Erythroblast (primary cell): ENCODE data around the gene RAPGEF2.

ENCODE experiments used
- DNase-seq, 2 experiments: peaks; one replicate each; lab custom pipeline; 2025; lab: John Stamatoyannopoulos, UW
- GATA1 ChIP-seq: IDR thresholded peaks from 2 replicates; pipeline ENCODE4 v1.6.1; 2011; ENCODE audit warnings: low read depth, mild to moderate bottlenecking, control low read depth, low read length, moderate library complexity
- POLR2A ChIP-seq: IDR thresholded peaks from 2 replicates; pipeline ENCODE4 v1.6.1; 2011; ENCODE audit warnings: mild to moderate bottlenecking, low read length

The RAPGEF2 gene

DNA sequence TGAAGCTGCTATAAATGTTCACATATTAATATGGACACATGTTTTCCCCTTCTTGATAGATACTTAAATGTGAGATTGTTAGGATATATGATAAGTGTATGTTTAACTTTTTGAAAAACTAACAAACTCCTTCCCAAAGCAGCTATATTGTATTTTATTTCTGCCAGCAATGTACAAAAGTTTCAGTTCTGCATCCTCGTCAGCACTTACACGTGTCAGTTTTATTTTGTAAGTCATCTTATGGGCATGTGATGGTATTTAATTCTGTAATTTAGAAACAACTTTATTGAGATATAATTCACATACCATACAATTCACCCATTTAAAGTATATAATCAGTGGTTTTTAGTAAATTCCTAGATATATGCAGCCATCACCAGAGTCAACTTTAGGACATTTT, 31.6 kb downstream of the RAPGEF2 start:
- DNase-seq: no peak
- TF ChIP-seq GATA1 (no peak), POLR2A (no peak)

DNA sequence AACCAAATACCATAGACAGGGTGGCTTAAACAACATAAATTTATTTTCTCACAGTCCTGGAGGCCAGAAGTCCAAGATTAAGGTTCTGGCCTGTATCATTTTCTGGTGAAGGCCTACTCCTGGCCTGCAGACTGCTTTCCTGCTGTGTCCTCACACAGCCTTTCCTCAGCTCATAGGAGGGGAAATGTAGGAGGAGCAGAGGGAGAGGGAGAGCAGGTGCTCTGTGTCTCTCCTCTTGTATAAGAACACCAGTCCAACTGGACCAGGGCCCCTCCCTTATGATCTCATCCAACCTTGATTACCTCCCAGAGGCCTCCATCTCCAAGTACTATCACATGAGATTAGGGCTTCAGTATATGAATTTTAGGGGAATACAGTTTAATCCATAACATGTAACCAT, 34.3 kb downstream of the RAPGEF2 start:
- no peak for TF ChIP-seq GATA1
- TF ChIP-seq POLR2A: no peak
- peak; percentile 42 to 71 for DNase-seq

DNA sequence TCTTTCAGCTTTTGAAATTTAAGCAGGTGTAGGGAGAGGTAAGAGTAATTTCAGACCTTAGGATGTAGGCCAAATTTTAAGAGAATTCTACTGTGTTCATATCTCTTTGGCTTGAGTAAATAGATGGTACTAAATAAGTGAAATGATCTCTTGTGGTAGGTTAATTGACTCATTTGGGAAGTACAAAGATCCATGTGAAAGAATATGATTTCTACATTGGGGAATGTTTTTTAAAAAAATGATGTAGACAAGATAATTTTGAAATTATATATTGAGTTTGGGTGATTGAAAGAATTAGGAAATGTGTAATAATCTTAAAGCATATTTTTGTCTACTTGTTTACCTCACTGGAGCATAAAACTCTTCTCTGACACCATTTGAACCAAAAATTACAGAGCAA, 35.6 kb downstream of the RAPGEF2 start:
- no peak for TF ChIP-seq POLR2A
- TF ChIP-seq GATA1: no peak
- no peak for DNase-seq

DNA sequence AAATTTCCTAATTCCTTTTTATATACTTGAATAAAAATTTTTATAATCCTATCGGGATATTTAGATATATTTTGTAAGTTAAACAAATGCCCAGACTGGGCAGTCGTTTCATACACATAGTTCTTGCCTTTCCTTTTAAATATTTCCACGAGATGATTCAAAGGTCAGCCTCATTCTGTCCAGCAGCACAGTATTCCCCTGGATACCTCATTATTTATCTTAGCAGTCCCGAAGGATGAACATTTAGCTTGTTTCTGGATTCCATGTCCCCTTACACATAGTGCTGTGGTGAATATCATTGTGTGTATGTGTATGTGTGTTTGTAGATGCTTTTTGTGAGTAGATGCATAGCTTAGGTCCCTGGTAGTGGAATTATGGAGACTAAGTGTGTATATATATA, 38.3 kb downstream of the RAPGEF2 start:
- TF ChIP-seq POLR2A: no peak
- no peak for TF ChIP-seq GATA1
- DNase-seq: no peak

DNA sequence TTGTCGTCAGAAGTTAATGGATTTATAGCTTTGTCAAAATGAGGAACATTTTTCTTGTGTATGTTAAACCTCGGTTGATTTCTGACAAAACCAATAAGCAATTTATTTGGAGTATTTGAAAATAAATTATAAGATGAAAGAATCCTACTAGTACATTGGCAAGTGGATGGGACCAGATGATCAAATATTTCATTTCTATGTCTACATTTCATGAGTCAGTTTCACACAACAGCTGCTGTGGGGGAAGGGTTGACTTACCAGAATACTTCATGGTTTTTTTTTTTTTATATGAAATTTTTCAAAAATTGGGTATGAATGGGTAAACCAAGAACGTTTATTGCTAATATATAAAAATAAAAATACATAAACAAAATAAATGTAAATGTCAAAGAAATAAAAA, 39.4 kb downstream of the RAPGEF2 start:
- TF ChIP-seq POLR2A (no peak), GATA1 (no peak)
- peak; percentile 19 to 58 for DNase-seq

DNA sequence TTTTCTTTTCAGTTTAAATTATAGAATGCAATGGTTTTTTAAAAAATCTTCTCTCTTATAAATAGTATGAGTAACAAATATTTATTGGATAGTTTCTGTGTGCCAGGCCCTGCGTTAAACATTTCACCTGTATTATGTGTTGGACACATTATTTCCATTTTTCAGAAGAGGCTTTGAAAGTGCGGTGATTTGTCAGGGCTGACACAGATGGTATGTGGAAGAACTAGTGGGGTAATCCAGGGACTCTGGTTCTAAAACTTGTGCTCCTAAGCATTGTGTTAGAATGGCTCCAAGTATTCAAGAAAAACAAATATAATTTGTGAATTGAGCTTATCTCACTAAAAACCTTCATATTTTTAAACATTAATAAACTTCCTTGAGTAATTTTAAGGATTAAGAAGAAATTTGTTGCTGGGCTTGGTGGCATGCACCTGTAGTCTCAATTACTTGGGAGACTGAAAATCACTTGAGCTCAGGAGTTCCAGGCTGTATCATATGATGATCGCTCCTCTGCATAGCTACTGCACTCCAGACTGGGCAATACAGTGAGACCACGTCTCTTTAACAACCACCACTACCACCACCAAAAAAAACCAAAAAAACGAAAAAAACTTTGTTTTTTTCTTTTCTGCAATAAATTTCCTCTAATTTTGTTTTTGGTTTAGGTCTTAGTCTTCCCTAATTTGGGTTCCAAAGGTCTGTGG, 40.0 kb downstream of the RAPGEF2 start:
- TF ChIP-seq GATA1: no peak
- no peak for TF ChIP-seq POLR2A
- no peak for DNase-seq

DNA sequence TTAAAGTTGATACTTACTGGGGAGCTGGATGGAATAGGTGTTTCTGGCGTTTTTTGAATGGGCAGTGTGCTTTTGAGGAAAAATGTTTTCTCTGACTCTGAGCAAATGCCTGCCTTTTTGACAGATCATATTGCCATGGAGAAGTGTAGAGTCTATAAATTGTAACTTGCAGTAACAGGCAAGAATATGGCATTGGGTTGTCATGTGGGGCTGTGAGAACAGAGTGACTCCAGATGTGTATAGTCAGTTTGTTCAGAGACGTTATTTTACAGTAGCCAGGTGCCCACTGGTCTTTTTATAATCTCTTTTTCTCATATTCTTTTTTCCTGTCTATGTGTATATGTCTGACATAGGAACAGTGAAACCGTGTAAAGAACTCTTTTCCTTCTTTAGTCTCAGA, 40.8 kb downstream of the RAPGEF2 start:
- TF ChIP-seq GATA1: no peak
- TF ChIP-seq POLR2A: no peak
- no peak for DNase-seq

DNA sequence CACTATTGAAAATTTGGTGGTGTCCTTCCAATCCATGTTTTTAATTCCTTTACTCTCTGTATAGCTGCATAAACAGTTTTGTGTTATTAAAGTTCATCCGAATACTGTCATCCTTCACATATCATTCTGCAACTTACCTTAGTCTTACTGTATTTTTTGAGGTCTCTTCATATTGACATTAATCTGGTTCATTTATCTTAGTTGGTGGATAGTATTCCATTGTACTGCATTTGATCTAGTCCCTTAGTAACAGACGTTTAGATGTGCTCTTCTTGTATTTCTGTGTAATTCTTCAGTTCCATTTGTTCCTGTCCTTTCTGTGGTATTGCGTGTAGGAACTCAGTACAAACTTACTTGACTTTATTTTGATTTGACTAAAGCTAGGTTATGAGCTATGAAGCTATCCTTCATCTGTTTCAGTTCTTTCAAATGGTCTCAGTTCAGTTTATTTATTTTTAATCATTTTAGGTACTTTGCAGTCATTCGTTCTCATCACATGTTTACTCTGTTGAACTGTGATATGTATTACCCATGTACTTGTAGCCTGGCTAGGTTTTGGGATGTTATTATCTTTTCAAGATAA, 41.3 kb downstream of the RAPGEF2 start:
- DNase-seq: peak; percentile 32 to 52
- TF ChIP-seq GATA1 (no peak), POLR2A (no peak)

DNA sequence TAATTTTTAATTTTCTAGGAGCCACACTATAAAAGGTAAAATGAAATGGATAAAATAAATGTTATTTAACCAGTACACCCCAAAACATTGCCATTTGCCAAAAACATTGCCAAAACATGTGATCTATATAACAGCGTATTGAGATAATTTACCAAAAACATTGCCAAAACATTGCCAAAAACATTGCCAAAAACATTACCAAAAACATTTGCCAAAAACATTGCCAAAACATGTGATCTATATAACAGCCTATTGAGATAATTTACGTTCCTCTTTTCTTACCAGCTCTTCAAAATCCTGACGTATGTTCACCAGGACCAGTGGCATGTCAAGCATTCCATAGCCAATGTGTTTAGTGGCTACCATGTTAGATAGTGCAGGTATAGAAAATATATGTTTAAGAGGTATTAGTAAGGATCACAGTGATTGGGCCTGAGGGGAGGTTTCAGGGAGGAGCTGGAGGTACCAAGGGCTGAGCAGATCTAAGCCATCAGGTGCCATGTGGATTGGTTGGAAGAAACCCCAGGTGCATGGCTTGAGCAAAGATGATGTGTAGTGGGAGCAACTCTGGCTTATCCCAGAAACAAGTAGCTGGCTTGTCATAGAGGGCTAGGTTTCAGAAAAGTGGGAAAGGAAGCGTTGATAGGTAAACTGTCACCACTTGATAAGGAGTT, 42.6 kb downstream of the RAPGEF2 start:
- TF ChIP-seq POLR2A (no peak), GATA1 (no peak)
- DNase-seq: peak; percentile 64 to 75

DNA sequence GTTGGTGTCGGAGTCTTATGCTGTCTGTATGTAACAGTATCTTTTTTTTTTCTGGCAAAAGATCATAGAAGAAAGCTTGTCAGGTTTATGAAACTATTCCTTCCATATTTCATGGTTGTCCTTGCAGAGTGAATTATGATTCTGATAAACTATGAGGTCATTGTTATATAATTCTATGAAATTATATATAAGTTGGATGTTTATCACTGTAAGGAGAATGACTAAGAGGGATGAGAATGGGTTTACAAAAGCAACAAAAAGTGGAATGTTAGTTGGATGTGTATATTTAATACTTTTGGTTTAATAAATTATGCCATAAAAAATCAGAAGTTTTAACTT, 43.1 kb downstream of the RAPGEF2 start:
- no peak for DNase-seq
- no peak for TF ChIP-seq POLR2A
- TF ChIP-seq GATA1: no peak

DNA sequence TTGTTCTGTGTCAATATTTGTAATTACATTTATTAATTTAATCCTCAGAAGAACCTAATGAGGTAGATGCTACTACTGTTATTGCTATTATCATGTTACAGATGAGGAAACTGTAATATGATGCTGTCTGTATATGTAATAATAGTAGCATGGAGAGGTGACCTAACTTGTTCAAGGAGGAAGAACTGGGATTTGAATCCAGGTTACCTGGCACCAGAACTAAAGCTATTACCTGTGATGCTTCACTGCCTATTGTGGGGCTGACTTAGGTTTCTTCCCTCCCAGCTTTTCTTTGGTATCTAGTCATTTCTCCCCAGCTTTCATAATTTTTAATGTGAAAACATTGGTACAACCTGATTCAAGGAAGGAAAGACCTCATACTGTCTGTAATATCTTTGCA, 43.6 kb downstream of the RAPGEF2 start:
- DNase-seq: peak in 1 of 2 experiments; percentile 64

DNA sequence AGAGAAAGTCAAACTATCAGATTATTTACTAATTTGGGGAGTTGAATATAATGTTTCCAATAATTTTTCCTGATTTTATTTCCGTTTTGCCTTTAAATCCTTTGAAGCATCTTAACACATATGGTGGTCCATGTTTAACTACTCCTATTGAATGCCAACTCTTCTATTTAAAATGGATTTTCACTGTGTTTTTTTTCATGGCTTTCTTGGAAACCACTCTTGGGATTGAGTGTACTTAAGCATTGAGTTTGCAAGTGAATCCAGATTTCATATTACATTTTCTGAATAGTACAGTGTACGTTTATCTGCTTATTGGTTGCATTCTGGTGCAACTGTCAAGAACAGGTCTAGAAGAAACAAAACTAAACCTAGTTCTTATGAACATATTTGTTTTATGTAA, 45.6 kb downstream of the RAPGEF2 start:
- no peak for DNase-seq
- TF ChIP-seq GATA1: no peak

More for the DNA sequence above, 43.6 kb downstream of the RAPGEF2 start:
- TF ChIP-seq GATA1 (no peak), POLR2A (no peak)

DNA sequence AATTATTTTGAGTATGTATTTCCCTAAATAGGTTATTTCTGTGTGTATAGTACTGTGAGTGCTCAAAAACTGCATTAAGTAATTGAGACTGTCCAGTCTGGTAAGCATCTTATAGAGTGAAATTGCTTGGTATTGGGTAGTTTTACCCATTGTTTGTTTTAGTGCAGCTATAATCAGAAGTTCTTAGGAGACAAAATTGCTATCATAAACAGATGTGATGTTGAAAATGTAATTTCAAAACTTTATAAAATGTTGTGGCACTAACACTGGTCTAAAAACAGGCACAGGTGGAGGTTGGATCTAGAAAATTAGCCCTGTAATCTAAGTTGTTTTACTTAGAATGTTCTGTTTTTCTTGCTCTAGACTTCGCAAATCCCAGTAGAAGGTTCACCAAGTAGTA, 46.8 kb downstream of the RAPGEF2 start:
- no peak for DNase-seq
- TF ChIP-seq GATA1 (no peak), POLR2A (no peak)

DNA sequence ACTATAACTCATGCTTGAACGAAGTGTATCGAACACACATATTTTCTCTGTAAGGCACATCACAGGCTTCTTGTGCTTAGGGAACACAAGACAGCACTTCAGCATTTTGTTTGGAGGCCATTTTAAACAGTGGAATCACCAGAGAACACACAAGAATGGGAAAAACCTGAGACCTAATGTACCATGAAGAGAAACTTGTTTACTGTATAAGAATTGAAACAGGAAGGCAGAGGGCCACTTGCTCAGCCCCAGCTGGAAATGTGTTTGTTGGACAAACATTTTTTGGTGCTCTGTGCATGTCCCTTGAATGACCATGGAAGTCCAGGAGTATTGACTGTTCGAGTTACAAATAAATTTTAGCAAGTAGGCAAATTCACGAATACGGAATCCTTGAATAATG, 47.5 kb downstream of the RAPGEF2 start:
- DNase-seq: peak; percentile 68 to 84
- TF ChIP-seq POLR2A (no peak), GATA1 (no peak)

DNA sequence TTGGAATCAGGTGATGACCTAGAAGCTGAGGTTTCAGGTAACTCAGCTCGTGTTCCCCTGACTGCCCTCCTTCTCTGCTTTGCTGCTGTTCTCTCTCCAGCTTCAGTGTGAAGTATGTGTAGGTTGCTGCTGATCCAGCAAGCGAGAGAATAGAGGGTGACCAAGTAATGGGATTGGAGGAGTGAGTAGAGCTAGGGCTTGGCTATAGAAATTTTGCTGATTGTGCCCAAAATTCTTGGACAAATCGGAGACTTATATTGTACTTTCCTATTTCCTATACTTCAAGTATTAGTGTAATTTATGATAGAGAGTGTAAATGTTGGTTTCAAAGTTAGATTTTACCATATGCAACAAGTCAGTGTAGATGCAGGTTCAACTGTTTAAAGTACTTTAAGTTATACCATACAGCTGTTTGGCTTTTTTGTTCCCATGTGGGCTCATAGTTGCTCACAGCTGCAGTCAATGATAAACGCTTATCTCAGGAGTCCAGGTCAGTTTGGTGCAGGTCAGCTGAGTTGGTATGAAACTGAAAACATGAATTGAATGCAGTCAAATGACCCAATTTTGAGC, 48.0 kb downstream of the RAPGEF2 start:
- DNase-seq: peak; percentile 98 to 99
- TF ChIP-seq POLR2A (peak; percentile 59), GATA1 (peak; percentile 91)
